PC-3 (cell line): ENCODE measurements around the gene SLC44A5. TPM values are rescaled to one million over a fixed set of nuclear protein-coding genes. Genes with fewer than 3 reads are reported as not detected.

Source experiments
- ATAC-seq: fragments of 200-7000 bp; cut with Tn5 transposase; 2 replicates; pipeline ENCODE4 v1.9.1; 2020; ENCODE audit warnings: mild to moderate bottlenecking, moderate library complexity
- BruUV-seq: library from RNA; stranded (reverse); fragments of 400-500 nt; replicated peaks from 2 replicates; lab custom pipeline; 2021; lab: Mats Ljungman, UMichigan
- CTCF ChIA-PET: fragments of 300-600 bp; sonication (Branson Sonifier 250); formaldehyde crosslinking; loops from one replicate; lab custom pipeline; 2022; ENCODE audit warnings: antibody characterized with exemption; lab: Charles Lee
- POLR2A ChIA-PET: fragments of 300-600 bp; sonication (Branson Sonifier 250); formaldehyde crosslinking; loops from one replicate; lab custom pipeline; 2022; ENCODE audit warnings: antibody characterized with exemption; ENCODE audit not compliant: unreplicated experiment; lab: Charles Lee
- DNase-seq: peaks from one replicate; pipeline ENCODE4 v3.0.0-alpha.2; 2015
- H2AFZ ChIP-seq: fragments of 300-600 bp; sonication (generic); 2 replicates; pipeline ENCODE4 v1.6.0; 2016; ENCODE audit warnings: antibody characterized with exemption, low read length
- H3F3A ChIP-seq: fragments of 300-600 bp; sonication (generic); one replicate; pipeline ENCODE4 v1.6.0; 2017; ENCODE audit warnings: antibody characterized with exemption, low read length, control low read depth, mild to moderate bottlenecking; ENCODE audit not compliant: unreplicated experiment
- H3K27ac ChIP-seq: fragments of 300-600 bp; sonication (generic); 2 replicates; pipeline ENCODE4 v1.5.1; 2016; ENCODE audit warnings: mild to moderate bottlenecking, low read length
- H3K27me3 ChIP-seq: fragments of 300-600 bp; sonication (generic); 2 replicates; pipeline ENCODE4 v1.6.1; 2016; ENCODE audit warnings: low read length, mixed read lengths
- H3K36me3 ChIP-seq: fragments of 300-600 bp; sonication (generic); 2 replicates; pipeline ENCODE4 v1.6.1; 2016; ENCODE audit warnings: low read depth, mixed run types, low read length, mixed read lengths
- H3K4me1 ChIP-seq: fragments of 300-600 bp; sonication (generic); 2 replicates; pipeline ENCODE4 v1.5.1; 2016; ENCODE audit warnings: low read length; ENCODE audit not compliant: insufficient read depth
- H3K4me2 ChIP-seq: fragments of 300-600 bp; sonication (generic); 2 replicates; pipeline ENCODE4 v1.6.0; 2016; ENCODE audit warnings: low read length
- H3K4me3 ChIP-seq: fragments of 300-600 bp; sonication (generic); 2 replicates; pipeline ENCODE4 v1.5.1; 2016; ENCODE audit warnings: mild to moderate bottlenecking, low read length, mixed read lengths
- H3K79me2 ChIP-seq: fragments of 300-600 bp; sonication (generic); 2 replicates; pipeline ENCODE4 v1.6.1; 2017; ENCODE audit warnings: low read length, mixed read lengths
- H3K9ac ChIP-seq: fragments of 300-600 bp; sonication (generic); 2 replicates; pipeline ENCODE4 v1.6.0; 2016; ENCODE audit warnings: mild to moderate bottlenecking, low read length
- H3K9me2 ChIP-seq: fragments of 300-600 bp; sonication (generic); replicated peaks from 2 replicates; pipeline ENCODE4 v1.6.1; 2016; ENCODE audit warnings: mixed run types, low read length, mixed read lengths
- H3K9me3 ChIP-seq: fragments of 300-600 bp; sonication (generic); 2 replicates; pipeline ENCODE4 v1.6.1; 2016; ENCODE audit warnings: low read length, mixed read lengths
- H4K20me1 ChIP-seq: fragments of 300-600 bp; sonication (generic); 2 replicates; pipeline ENCODE4 v1.6.1; 2016; ENCODE audit warnings: low read length, mixed read lengths
- EZH2 ChIP-seq: fragments of 300-600 bp; sonication (generic); IDR thresholded peaks from one replicate; pipeline ENCODE4 v1.6.1; 2017; ENCODE audit warnings: antibody characterized with exemption, mild to moderate bottlenecking, low read length; ENCODE audit not compliant: unreplicated experiment
- EZH2phosphoT487 ChIP-seq: fragments of 300-600 bp; sonication (generic); IDR thresholded peaks from 2 replicates; pipeline ENCODE4 v1.6.1; 2018; ENCODE audit warnings: mild to moderate bottlenecking, antibody characterized with exemption, low read length, borderline replicate concordance
- intact Hi-C: fragments of 100-400 bp; cut with micrococcal nuclease; formaldehyde crosslinking; loops from 2 replicates; pipeline ENCODE4 v1.9.0; 2023
- total RNA-seq: library from RNA; depleted of rRNA; stranded (reverse); fragments of >200 nt; gene quantifications from 2 replicates; pipeline ENCODE4 v1.2.3, GENCODE V29; 2014
- TF ChIP-seq, protein P1 (sequence below): fragments of 300-600 bp; sonication (generic); conservative IDR thresholded peaks from 2 replicates; pipeline ENCODE4 v1.5.1; 2017; ENCODE audit warnings: antibody characterized with exemption, low read depth, mild to moderate bottlenecking, low read length

The SLC44A5 gene
- total RNA-seq, 1 experiment from 2014 or later: not detected

DNA sequence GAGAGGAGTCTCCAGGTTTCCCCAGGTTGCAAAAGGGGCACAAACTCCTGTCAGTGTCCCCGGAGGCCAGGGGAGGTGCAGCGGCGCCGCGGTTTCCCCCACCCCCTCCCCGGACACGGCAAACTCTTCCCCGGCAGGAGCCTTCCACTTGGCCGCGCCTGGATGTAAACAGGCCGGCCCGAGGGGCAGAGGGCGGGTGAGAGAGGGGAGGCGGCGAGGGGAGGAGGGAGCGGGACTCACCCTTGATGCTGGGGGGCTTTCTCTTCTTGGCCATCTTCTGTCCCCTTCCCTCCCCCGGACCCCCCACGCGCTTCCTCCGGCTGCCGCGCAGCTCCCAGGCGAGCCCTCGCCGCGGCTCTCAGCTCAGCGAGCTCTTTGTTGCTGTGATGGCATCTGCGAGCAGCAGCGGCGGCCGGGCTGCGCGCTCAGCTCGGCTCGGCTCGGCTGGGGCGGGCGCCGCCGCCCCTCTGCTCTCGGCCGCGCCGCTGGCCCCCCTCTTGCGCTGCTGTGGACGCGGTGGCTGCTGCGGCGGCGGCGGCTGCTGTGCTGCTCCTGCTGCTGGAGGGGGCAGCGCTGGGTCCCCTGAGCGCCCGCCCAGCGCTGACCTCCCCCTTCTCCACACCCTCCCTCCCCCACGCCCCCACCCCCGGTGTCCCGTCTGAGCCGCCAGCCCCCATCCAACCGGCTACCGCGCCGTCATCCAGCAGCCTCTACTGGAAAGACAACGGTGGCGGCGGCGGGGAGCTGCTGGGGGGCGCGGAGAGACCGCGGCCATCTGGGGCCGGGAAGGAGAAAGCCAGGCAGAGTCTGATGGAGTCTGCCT, 4.9 kb upstream of the SLC44A5 start:
- peak; percentile 16 for DNase-seq
- no TSS peak for BruUV-seq

DNA sequence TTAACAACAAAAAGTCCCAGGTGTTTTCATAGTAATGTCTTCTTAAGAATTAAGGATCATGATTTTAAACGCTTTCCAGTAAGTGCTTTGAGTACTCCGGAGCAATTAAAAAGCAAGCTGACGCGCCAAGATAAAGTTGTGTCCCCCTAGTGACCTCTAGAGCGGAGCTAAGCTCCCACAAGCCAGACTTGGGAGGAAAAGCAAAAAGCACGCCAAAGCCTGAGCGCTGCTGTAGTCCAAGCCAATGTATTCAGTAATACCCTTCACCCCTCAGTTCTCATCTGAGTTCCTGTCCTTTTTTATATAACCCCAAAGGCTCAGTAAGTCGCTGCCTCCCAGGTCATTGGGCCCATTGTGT, 3.5 kb upstream of the SLC44A5 start:
- Histone ChIP-seq H3K27ac (no peak overlapping the region), H3K9ac (no peak overlapping the region), H3K79me2 (no peaks in the 10 kb centered on the region), H2AFZ (no peak overlapping the region), H3K4me2 (no peak overlapping the region), H4K20me1 (no peaks in the 10 kb centered on the region), H3K9me3 (no peaks in the 10 kb centered on the region), H3K27me3 (peaks cover 51% of the 10 kb centered on the region), H3K9me2 (no peaks in the 10 kb centered on the region), H3K4me3 (no peak overlapping the region), H3K36me3 (no peaks in the 10 kb centered on the region), H3K4me1 (peaks cover 11% of the 10 kb centered on the region), H3F3A (no peaks in the 10 kb centered on the region)
- DNase-seq: no peak
- no TSS peak for BruUV-seq
- TF ChIP-seq, protein P1, sequence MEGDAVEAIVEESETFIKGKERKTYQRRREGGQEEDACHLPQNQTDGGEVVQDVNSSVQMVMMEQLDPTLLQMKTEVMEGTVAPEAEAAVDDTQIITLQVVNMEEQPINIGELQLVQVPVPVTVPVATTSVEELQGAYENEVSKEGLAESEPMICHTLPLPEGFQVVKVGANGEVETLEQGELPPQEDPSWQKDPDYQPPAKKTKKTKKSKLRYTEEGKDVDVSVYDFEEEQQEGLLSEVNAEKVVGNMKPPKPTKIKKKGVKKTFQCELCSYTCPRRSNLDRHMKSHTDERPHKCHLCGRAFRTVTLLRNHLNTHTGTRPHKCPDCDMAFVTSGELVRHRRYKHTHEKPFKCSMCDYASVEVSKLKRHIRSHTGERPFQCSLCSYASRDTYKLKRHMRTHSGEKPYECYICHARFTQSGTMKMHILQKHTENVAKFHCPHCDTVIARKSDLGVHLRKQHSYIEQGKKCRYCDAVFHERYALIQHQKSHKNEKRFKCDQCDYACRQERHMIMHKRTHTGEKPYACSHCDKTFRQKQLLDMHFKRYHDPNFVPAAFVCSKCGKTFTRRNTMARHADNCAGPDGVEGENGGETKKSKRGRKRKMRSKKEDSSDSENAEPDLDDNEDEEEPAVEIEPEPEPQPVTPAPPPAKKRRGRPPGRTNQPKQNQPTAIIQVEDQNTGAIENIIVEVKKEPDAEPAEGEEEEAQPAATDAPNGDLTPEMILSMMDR: no peak
- ATAC-seq: no peak
- ChIA-PET POLR2A (no interaction called here), CTCF (no interaction called here)
- intact Hi-C loops: no loop called here

More for the DNA sequence above, 4.9 kb upstream of the SLC44A5 start:
- no peaks in the 10 kb centered on the region for H3K79me2 ChIP-seq
- no peaks in the 10 kb centered on the region for H3F3A ChIP-seq
- no peak overlapping the region for H3K9ac ChIP-seq
- no peaks in the 10 kb centered on the region for H3K9me3 ChIP-seq
- no peaks in the 10 kb centered on the region for H3K9me2 ChIP-seq
- ATAC-seq: peak; percentile 49
- ChIA-PET POLR2A (no interaction called here), CTCF (interaction anchor here (0.6 kb wide), 1 partner anchor 1487 kb away, joined by 16 read pairs; no protein-coding TSS in a partner anchor)
- H4K20me1 ChIP-seq: no peaks in the 10 kb centered on the region
- peaks cover 46% of the 10 kb centered on the region for H3K27me3 ChIP-seq
- peak overlapping the region; percentile 69 for H3K4me3 ChIP-seq
- H3K36me3 ChIP-seq: no peaks in the 10 kb centered on the region
- peak overlapping the region; percentile 74 for H2AFZ ChIP-seq
- H3K4me2 ChIP-seq: peak overlapping the region; percentile 90
- intact Hi-C loops: no loop called here
- H3K4me1 ChIP-seq: peaks cover 11% of the 10 kb centered on the region
- H3K27ac ChIP-seq: no peak overlapping the region
- TF ChIP-seq, protein P1: no peak
- TF ChIP-seq EZH2: no peak
- TF ChIP-seq EZH2phosphoT487: no peak

DNA sequence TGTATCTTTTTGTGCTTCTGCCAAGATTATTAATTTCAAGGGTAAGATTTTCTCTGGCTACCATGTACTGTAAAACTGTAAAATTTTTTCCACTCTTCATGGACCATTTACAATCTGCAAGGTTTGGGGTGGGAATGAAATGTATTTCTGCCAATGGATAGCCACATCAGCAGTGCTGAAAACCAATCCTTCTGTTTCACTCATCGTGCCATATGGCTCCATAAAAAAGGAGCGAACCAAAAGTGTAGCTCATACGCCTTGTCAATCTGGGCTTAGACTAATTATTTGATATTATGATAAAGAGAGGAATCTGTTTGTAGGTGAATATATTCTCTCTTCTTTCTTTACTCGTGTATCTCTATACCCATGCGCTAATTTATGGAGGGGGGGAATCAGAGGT, 3.0 kb upstream of the SLC44A5 start:
- H3K36me3 ChIP-seq: no peaks in the 10 kb centered on the region
- TF ChIP-seq EZH2phosphoT487 (no peak), EZH2 (no peak)
- TF ChIP-seq, protein P1: no peak
- peaks cover 11% of the 10 kb centered on the region for H3K4me1 ChIP-seq
- H3F3A ChIP-seq: no peaks in the 10 kb centered on the region
- no peak overlapping the region for H3K4me2 ChIP-seq
- ATAC-seq (no peak), DNase-seq (no peak)
- no peaks in the 10 kb centered on the region for H4K20me1 ChIP-seq
- CTCF ChIA-PET: no interaction called here
- H3K27me3 ChIP-seq: peaks cover 54% of the 10 kb centered on the region
- no peak overlapping the region for H3K9ac ChIP-seq
- no TSS peak for BruUV-seq
- no peaks in the 10 kb centered on the region for H3K9me3 ChIP-seq
- no peak overlapping the region for H2AFZ ChIP-seq
- no peaks in the 10 kb centered on the region for H3K9me2 ChIP-seq
- H3K4me3 ChIP-seq: no peak overlapping the region
- POLR2A ChIA-PET: no interaction called here
- intact Hi-C loops: no loop called here
- no peaks in the 10 kb centered on the region for H3K79me2 ChIP-seq
- no peak overlapping the region for H3K27ac ChIP-seq
